Prostate gland (tissue), 2 donors: ENCODE data around the gene TAS1R1.

Experiments used
- CTCF ChIP-seq, 4 experiments: fragments of 200-600 bp in 2 of 4; fragments of 450-650 bp in 2 of 4; sonication (generic) in 2 of 4; IDR thresholded peaks; 1 replicate in 3 of 4; 2 replicates in 1 of 4; pipeline ENCODE4 v1.5.1; 2016 to 2019; ENCODE audit warnings: antibody characterized with exemption in 4 of 4, mild to moderate bottlenecking in 2 of 4, moderate library complexity in 2 of 4
- POLR2AphosphoS5 ChIP-seq: sonication (generic); formaldehyde crosslinking; IDR thresholded peaks from one replicate; pipeline ENCODE4 v1.6.1; 2017; ENCODE audit warnings: antibody characterized with exemption

GRCh38 chr1:6519935-6520671 is 35.0 kb upstream of the TAS1R1 start:
- TF ChIP-seq CTCF (IDR thresholded peaks at IDR 0.05) (no peak), POLR2AphosphoS5 (no peak)
